ENCODE results near the gene COG2. TPM values are rescaled to one million over a fixed set of nuclear protein-coding genes. Genes with fewer than 3 reads are reported as not detected.
"Not testable (repeated sequence)": the region's sequence is repeated elsewhere in the genome, so short reads cannot be mapped to it uniquely, and the experiment has no call there.

Gene COG2
- total RNA-seq, 2 donors from 2014 or later, result 9.8 to 30.8 TPM

GRCh38 chr1:230682274-230682673 lies 40.0 kb downstream of the COG2 start:
- H3K27ac Mint-ChIP-seq, result peak overlapping the region in 1 of 2 donors; percentile 78
- DNase-seq (ENCODE audit: low spot score in 2 of 2) (no peak), ATAC-seq (no peak)
- no peaks in the 10 kb centered on the region for H3K9me3 Mint-ChIP-seq
- peaks cover 0 to 6% of the 10 kb centered on the region in 2 donors for H3K36me3 Mint-ChIP-seq

- Mint-ChIP-seq H3K9me3 (no peaks in the 10 kb centered on the region), H3K36me3 (peaks cover 0 to 6% of the 10 kb centered on the region in 2 donors), H3K27ac (no peak overlapping the region)
- ATAC-seq (no peak), DNase-seq (ENCODE audit: low spot score in 2 of 2) (no peak)
These were observed 40.8 kb downstream of the COG2 start for GRCh38 chr1:230682882-230683610.

GRCh38 chr1:230684146-230684545 lies 41.9 kb downstream of the COG2 start:
- ATAC-seq (no peak), DNase-seq (ENCODE audit: low spot score in 2 of 2) (no peak)
- Mint-ChIP-seq H3K27ac (peak overlapping the region in 1 of 2 donors; percentile 14), H3K9me3 (no peaks in the 10 kb centered on the region), H3K36me3 (peaks cover 4 to 6% of the 10 kb centered on the region in 2 donors)

GRCh38 chr1:230684998-230685397 lies 42.7 kb downstream of the COG2 start:
- H3K27ac Mint-ChIP-seq, result no peak overlapping the region
- no peak for ATAC-seq
- H3K9me3 Mint-ChIP-seq, result no peaks in the 10 kb centered on the region
- H3K36me3 Mint-ChIP-seq, result peaks cover 6 to 9% of the 10 kb centered on the region in 2 donors
- DNase-seq (ENCODE audit: low spot score in 2 of 2), result no peak

- peak overlapping the region in 1 of 2 donors; percentile 22 for H3K27ac Mint-ChIP-seq
- peaks cover 6 to 13% of the 10 kb centered on the region in 2 donors for H3K36me3 Mint-ChIP-seq
- ATAC-seq (no peak), DNase-seq (ENCODE audit: low spot score in 2 of 2) (no peak)
- no peaks in the 10 kb centered on the region for H3K9me3 Mint-ChIP-seq
These were observed 44.5 kb downstream of the COG2 start for GRCh38 chr1:230686747-230687146.

- DNase-seq (ENCODE audit: low spot score in 2 of 2) (no peak), ATAC-seq (no peak)
- H3K27ac Mint-ChIP-seq, result no peak overlapping the region
- no peaks in the 10 kb centered on the region for H3K9me3 Mint-ChIP-seq
- peaks cover 0 to 13% of the 10 kb centered on the region in 2 donors for H3K36me3 Mint-ChIP-seq
These were observed 47.8 kb downstream of the COG2 start for GRCh38 chr1:230690101-230690500.

GRCh38 chr1:230691615-230692014 lies 49.3 kb downstream of the COG2 start:
- H3K9me3 Mint-ChIP-seq, result no peaks in the 10 kb centered on the region
- H3K36me3 Mint-ChIP-seq, result peaks cover 0 to 13% of the 10 kb centered on the region in 2 donors
- ATAC-seq, result no peak
- H3K27ac Mint-ChIP-seq, result no peak overlapping the region
- DNase-seq (ENCODE audit: low spot score in 2 of 2), result no peak

GRCh38 chr1:230693221-230693620 lies 50.9 kb downstream of the COG2 start:
- H3K36me3 Mint-ChIP-seq, result peaks cover 0 to 11% of the 10 kb centered on the region in 2 donors
- H3K9me3 Mint-ChIP-seq, result no peaks in the 10 kb centered on the region
- no peak overlapping the region for H3K27ac Mint-ChIP-seq
- DNase-seq (ENCODE audit: low spot score in 2 of 2) (no peak), ATAC-seq (no peak)

- H3K9me3 Mint-ChIP-seq, result no peaks in the 10 kb centered on the region
- peaks cover 0 to 9% of the 10 kb centered on the region in 2 donors for H3K36me3 Mint-ChIP-seq
- DNase-seq (ENCODE audit: low spot score in 2 of 2) (no peak), ATAC-seq (no peak)
- peak overlapping the region in 1 of 2 donors; percentile 90 for H3K27ac Mint-ChIP-seq
These were observed 51.5 kb downstream of the COG2 start for GRCh38 chr1:230693777-230694176.

GRCh38 chr1:230694464-230694863 lies 52.2 kb downstream of the COG2 start:
- Mint-ChIP-seq H3K9me3 (no peaks in the 10 kb centered on the region), H3K27ac (peak overlapping the region in 1 of 2 donors; percentile 90), H3K36me3 (peaks cover 0 to 9% of the 10 kb centered on the region in 2 donors)
- DNase-seq (ENCODE audit: low spot score in 2 of 2) (no peak), ATAC-seq (no peak)

- Mint-ChIP-seq H3K9me3 (no peaks in the 10 kb centered on the region), H3K27ac (no peak overlapping the region), H3K36me3 (peaks cover 0 to 4% of the 10 kb centered on the region in 2 donors)
- no peak for ATAC-seq
- no peak for DNase-seq (ENCODE audit: low spot score in 2 of 2)
These were observed 52.7 kb downstream of the COG2 start for GRCh38 chr1:230694991-230695390.

GRCh38 chr1:230696218-230696617 lies 53.9 kb downstream of the COG2 start:
- DNase-seq (ENCODE audit: low spot score in 2 of 2) (no peak), ATAC-seq (no peak)
- H3K36me3 Mint-ChIP-seq, result no peaks in the 10 kb centered on the region
- H3K9me3 Mint-ChIP-seq, result no peaks in the 10 kb centered on the region
- H3K27ac Mint-ChIP-seq, result no peak overlapping the region

- Mint-ChIP-seq H3K36me3 (no peaks in the 10 kb centered on the region), H3K9me3 (no peaks in the 10 kb centered on the region), H3K27ac (no peak overlapping the region)
- DNase-seq (ENCODE audit: low spot score in 2 of 2) (no peak), ATAC-seq (no peak)
These were observed 54.6 kb downstream of the COG2 start for GRCh38 chr1:230696722-230697437.

GRCh38 chr1:230698130-230698529 lies 55.8 kb downstream of the COG2 start:
- DNase-seq (ENCODE audit: low spot score in 2 of 2) (no peak), ATAC-seq (no peak)
- Mint-ChIP-seq H3K27ac (no peak overlapping the region), H3K9me3 (no peaks in the 10 kb centered on the region), H3K36me3 (no peaks in the 10 kb centered on the region)

GRCh38 chr1:230698964-230699363 lies 56.7 kb downstream of the COG2 start:
- ATAC-seq; DNase-seq (ENCODE audit: low spot score in 2 of 2); H3K27ac Mint-ChIP-seq; H3K36me3 Mint-ChIP-seq; H3K9me3 Mint-ChIP-seq: not testable (repeated sequence)

- H3K36me3 Mint-ChIP-seq, result no peaks in the 10 kb centered on the region
- ATAC-seq, result no peak
- no peak overlapping the region for H3K27ac Mint-ChIP-seq
- DNase-seq (ENCODE audit: low spot score in 2 of 2), result no peak
- no peaks in the 10 kb centered on the region for H3K9me3 Mint-ChIP-seq
These were observed 57.4 kb downstream of the COG2 start for GRCh38 chr1:230699716-230700115.

- no peaks in the 10 kb centered on the region for H3K36me3 Mint-ChIP-seq
- H3K27ac Mint-ChIP-seq, result no peak overlapping the region
- DNase-seq (ENCODE audit: low spot score in 2 of 2), result no peak
- ATAC-seq, result no peak
- H3K9me3 Mint-ChIP-seq, result no peaks in the 10 kb centered on the region
These were observed 57.9 kb downstream of the COG2 start for GRCh38 chr1:230700132-230700531.

GRCh38 chr1:230701434-230701833 lies 59.2 kb downstream of the COG2 start:
- H3K27ac Mint-ChIP-seq, result no peak overlapping the region
- DNase-seq (ENCODE audit: low spot score in 2 of 2) (no peak), ATAC-seq (no peak)
- no peaks in the 10 kb centered on the region for H3K36me3 Mint-ChIP-seq
- no peaks in the 10 kb centered on the region for H3K9me3 Mint-ChIP-seq

Data from activated naive CD4-positive, alpha-beta T cell treated with anti-CD3 and anti-CD28 coated beads, Interleukin-2, amount 50 U/mL, for 72 hours (primary cell).